HG03103 (cell line): Measurements from ENCODE around the gene CDKN2B.

Experiments
- ATAC-seq: cut with Tn5 transposase; IDR thresholded peaks from one replicate; pipeline ENCODE4 v1.9.1; 2021; ENCODE audit warnings: low read depth; ENCODE audit not compliant: unreplicated experiment

Gene CDKN2B

GRCh38 chr9:22036866-22037626, 27.9 kb upstream of the CDKN2B start:
- no peak for ATAC-seq

- no peak for ATAC-seq
Measured at GRCh38 chr9:22035591-22036011, 26.5 kb upstream of the CDKN2B start.

GRCh38 chr9:22033012-22033630, 24.0 kb upstream of the CDKN2B start:
- no peak for ATAC-seq

GRCh38 chr9:22031655-22032411, 22.7 kb upstream of the CDKN2B start:
- no peak for ATAC-seq

GRCh38 chr9:22030101-22030598, 21.0 kb upstream of the CDKN2B start:
- ATAC-seq: peak; percentile 84

- no peak for ATAC-seq
Measured at GRCh38 chr9:22029231-22029630, 20.1 kb upstream of the CDKN2B start.

- ATAC-seq: no peak
Measured at GRCh38 chr9:22028394-22028793, 19.3 kb upstream of the CDKN2B start.

GRCh38 chr9:22026696-22027095, 17.6 kb upstream of the CDKN2B start:
- no peak for ATAC-seq

GRCh38 chr9:22022396-22022795, 13.3 kb upstream of the CDKN2B start:
- no peak for ATAC-seq

- ATAC-seq: no peak
Measured at GRCh38 chr9:22010866-22011625, 1.9 kb upstream of the CDKN2B start.

- ATAC-seq: peak; percentile 24
Measured at GRCh38 chr9:22009506-22009867, 382 bp upstream of the CDKN2B start.

- ATAC-seq: no peak
Measured at GRCh38 chr9:22008384-22008716, 755 bp downstream of the CDKN2B start.

- ATAC-seq: no peak
Measured at GRCh38 chr9:22005702-22006606, 3.2 kb downstream of the CDKN2B start.

GRCh38 chr9:22005021-22005701, 3.9 kb downstream of the CDKN2B start:
- no peak for ATAC-seq

GRCh38 chr9:22002038-22002437, 7.1 kb downstream of the CDKN2B start:
- no peak for ATAC-seq

GRCh38 chr9:21998026-21998425, 11.1 kb downstream of the CDKN2B start:
- no peak for ATAC-seq

- no peak for ATAC-seq
Measured at GRCh38 chr9:21997480-21997879, 11.6 kb downstream of the CDKN2B start.

- ATAC-seq: no peak
Measured at GRCh38 chr9:21996858-21997257, 12.2 kb downstream of the CDKN2B start.

- no peak for ATAC-seq
Measured at GRCh38 chr9:21996438-21996837, 12.7 kb downstream of the CDKN2B start.
